HEK293T (cell line): ENCODE results near the gene PROS1.

Source experiments
- CTCF ChIA-PET: fragments of 350-600 bp; formaldehyde crosslinking; extraction: SDS; loops from one replicate; lab custom pipeline; 2021; ENCODE audit warnings: antibody characterized with exemption, inconsistent platforms; lab: Yijun Ruan, JAX
- POLR2A ChIA-PET: fragments of 350-600 bp; formaldehyde crosslinking; extraction: SDS; loops from one replicate; lab custom pipeline; 2020; ENCODE audit warnings: antibody characterized with exemption, inconsistent platforms; lab: Yijun Ruan, JAX
- DNase-seq: peaks from one replicate; pipeline ENCODE4 v3.0.0; 2012; ENCODE audit warnings: mixed read lengths; ENCODE audit errors: extremely low spot score
- ARNT ChIP-seq: fragments of 450-650 bp; IDR thresholded peaks from 2 replicates; pipeline ENCODE4 v1.6.1; 2017; ENCODE audit warnings: mild to moderate bottlenecking
- BHLHE40 ChIP-seq: fragments of 450-650 bp; IDR thresholded peaks from 2 replicates; pipeline ENCODE4 v1.6.1; 2016; ENCODE audit warnings: mild to moderate bottlenecking, moderate library complexity, borderline replicate concordance
- CTBP1 ChIP-seq: fragments of 450-650 bp; IDR thresholded peaks from 2 replicates; pipeline ENCODE4 v1.6.1; 2016; ENCODE audit warnings: borderline replicate concordance
- ELF4 ChIP-seq: fragments of 450-650 bp; IDR thresholded peaks from 2 replicates; pipeline ENCODE4 v1.6.1; 2017; ENCODE audit warnings: antibody characterized with exemption
- FOXA1 ChIP-seq: fragments of 450-650 bp; IDR thresholded peaks from 2 replicates; pipeline ENCODE4 v1.6.1; 2016; ENCODE audit warnings: mild to moderate bottlenecking
- FOXK2 ChIP-seq: fragments of 450-650 bp; IDR thresholded peaks from 2 replicates; pipeline ENCODE4 v1.6.1; 2016; ENCODE audit warnings: mild to moderate bottlenecking
- FOXM1 ChIP-seq: fragments of 450-650 bp; IDR thresholded peaks from 2 replicates; pipeline ENCODE4 v1.6.1; 2017; ENCODE audit warnings: mild to moderate bottlenecking, borderline replicate concordance
- HDGF ChIP-seq: fragments of 450-650 bp; IDR thresholded peaks from 2 replicates; pipeline ENCODE4 v1.6.1; 2017; ENCODE audit warnings: antibody characterized with exemption, borderline replicate concordance
- L3MBTL2 ChIP-seq: fragments of 450-650 bp; conservative IDR thresholded peaks from 2 replicates; pipeline ENCODE4 v1.6.1; 2016; ENCODE audit warnings: mild to moderate bottlenecking
- LEF1 ChIP-seq: fragments of 450-650 bp; IDR thresholded peaks from 2 replicates; pipeline ENCODE4 v1.6.1; 2017; ENCODE audit warnings: mild to moderate bottlenecking, borderline replicate concordance
- NFRKB ChIP-seq: fragments of 450-650 bp; IDR thresholded peaks from 2 replicates; pipeline ENCODE4 v1.6.1; 2016; ENCODE audit warnings: mild to moderate bottlenecking, moderate library complexity
- SP1 ChIP-seq: fragments of 450-650 bp; IDR thresholded peaks from 2 replicates; pipeline ENCODE4 v1.6.1; 2017
- SUZ12 ChIP-seq: fragments of 450-650 bp; IDR thresholded peaks from 2 replicates; pipeline ENCODE4 v1.6.1; 2016; ENCODE audit warnings: mild to moderate bottlenecking
- TARDBP ChIP-seq: fragments of 450-650 bp; IDR thresholded peaks from 2 replicates; pipeline ENCODE4 v1.6.1; 2016
- ZNF384 ChIP-seq: fragments of 450-650 bp; IDR thresholded peaks from 2 replicates; pipeline ENCODE4 v1.6.1; 2016
- TF ChIP-seq, protein P1 (sequence below): fragments of 450-650 bp; IDR thresholded peaks from 2 replicates; pipeline ENCODE4 v1.6.1; 2016

The PROS1 gene

GRCh38 chr3:94009608-94010007, 35.9 kb upstream of the PROS1 start:
- no peak for DNase-seq
- TF ChIP-seq FOXA1 (no peak), L3MBTL2 (no peak), LEF1 (no peak), FOXK2 (no peak), FOXM1 (no peak), ZNF384 (no peak), BHLHE40 (no peak), ELF4 (no peak), TARDBP (no peak), SP1 (no peak), SUZ12 (no peak), ARNT (no peak)
- TF ChIP-seq, protein P1, sequence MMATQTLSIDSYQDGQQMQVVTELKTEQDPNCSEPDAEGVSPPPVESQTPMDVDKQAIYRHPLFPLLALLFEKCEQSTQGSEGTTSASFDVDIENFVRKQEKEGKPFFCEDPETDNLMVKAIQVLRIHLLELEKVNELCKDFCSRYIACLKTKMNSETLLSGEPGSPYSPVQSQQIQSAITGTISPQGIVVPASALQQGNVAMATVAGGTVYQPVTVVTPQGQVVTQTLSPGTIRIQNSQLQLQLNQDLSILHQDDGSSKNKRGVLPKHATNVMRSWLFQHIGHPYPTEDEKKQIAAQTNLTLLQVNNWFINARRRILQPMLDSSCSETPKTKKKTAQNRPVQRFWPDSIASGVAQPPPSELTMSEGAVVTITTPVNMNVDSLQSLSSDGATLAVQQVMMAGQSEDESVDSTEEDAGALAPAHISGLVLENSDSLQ, result no peak
- ChIA-PET POLR2A (interaction anchor here (1.3 kb wide), 1 partner anchor 53 kb away, joined by 3 read pairs; the partner anchor contains the start of genes DHFR2 and NSUN3), CTCF (no interaction called here)

- ChIA-PET CTCF (no interaction called here), POLR2A (interaction anchor here (1.1 to 1.5 kb wide), 2 partner anchors 19 to 55 kb away, joined by 4 to 8 read pairs; partner anchors contain the start of genes DHFR2 and NSUN3)
- TF ChIP-seq FOXM1, result no peak
- no peak for TF ChIP-seq SUZ12
- no peak for TF ChIP-seq LEF1
- TF ChIP-seq BHLHE40, result no peak
- TF ChIP-seq ZNF384, result no peak
- TF ChIP-seq NFRKB, result no peak
- TF ChIP-seq, protein P1, result no peak
- TF ChIP-seq FOXK2, result no peak
- no peak for TF ChIP-seq ELF4
- no peak for TF ChIP-seq FOXA1
- no peak for TF ChIP-seq ARNT
- DNase-seq, result no peak
Observed at GRCh38 chr3:94008253-94008652, 34.6 kb upstream of the PROS1 start.

GRCh38 chr3:94004301-94004910, 30.7 kb upstream of the PROS1 start:
- DNase-seq, result peak; percentile 39
- POLR2A ChIA-PET, result interaction anchor here (1.5 kb wide), 1 partner anchor 59 kb away, joined by 4 read pairs; the partner anchor contains the start of genes DHFR2 and NSUN3
- CTCF ChIA-PET, result interaction anchor here (0.7 to 0.8 kb wide), 3 partner anchors 10 to 98 kb away, joined by 3 to 4 read pairs (median 3); no protein-coding TSS in a partner anchor
- TF ChIP-seq, protein P1, result no peak
- TF ChIP-seq CTBP1 (no peak), TARDBP (no peak), ZNF384 (no peak), NFRKB (no peak)

DNA sequence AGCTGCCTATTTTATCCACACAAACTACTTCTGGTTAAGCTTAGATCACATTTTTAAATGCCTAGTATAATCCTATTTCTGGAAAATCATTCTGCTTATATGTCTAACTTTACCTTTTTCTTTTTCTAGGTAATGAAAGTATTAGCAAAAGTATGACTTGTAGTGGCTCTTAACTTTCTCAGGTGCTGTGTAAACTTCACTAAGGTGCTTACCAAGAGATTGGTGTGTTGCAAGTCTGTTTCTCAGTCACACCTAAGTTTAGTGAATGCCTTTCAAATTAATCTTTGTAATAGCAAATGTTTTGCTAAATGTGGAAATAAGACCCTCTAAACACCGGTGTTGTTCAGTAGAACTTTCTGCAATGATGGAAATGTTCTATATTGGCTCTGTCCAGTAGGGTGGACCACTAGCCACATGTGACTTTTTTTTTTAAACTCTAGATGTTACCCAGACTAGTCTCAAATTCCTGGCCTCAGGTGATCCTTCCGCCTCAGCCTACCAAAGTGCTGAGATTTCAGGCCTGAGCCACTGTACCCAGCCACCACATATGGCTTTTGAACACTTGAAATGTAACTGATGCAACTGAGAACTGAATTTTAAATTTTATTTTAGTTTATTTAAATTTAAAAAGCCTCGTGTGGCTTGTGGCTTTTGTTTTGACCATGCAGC, 28.3 kb upstream of the PROS1 start:
- POLR2A ChIA-PET, result interaction anchor here (1.1 kb wide), 1 partner anchor 61 kb away, joined by 5 read pairs; the partner anchor contains the start of genes DHFR2 and NSUN3
- CTCF ChIA-PET, result no interaction called here
- TF ChIP-seq NFRKB (no peak), HDGF (no peak), FOXM1 (no peak), FOXA1 (no peak), FOXK2 (no peak), ARNT (no peak), SP1 (no peak), ZNF384 (no peak), SUZ12 (no peak), LEF1 (no peak), L3MBTL2 (no peak)
- no peak for DNase-seq

DNA sequence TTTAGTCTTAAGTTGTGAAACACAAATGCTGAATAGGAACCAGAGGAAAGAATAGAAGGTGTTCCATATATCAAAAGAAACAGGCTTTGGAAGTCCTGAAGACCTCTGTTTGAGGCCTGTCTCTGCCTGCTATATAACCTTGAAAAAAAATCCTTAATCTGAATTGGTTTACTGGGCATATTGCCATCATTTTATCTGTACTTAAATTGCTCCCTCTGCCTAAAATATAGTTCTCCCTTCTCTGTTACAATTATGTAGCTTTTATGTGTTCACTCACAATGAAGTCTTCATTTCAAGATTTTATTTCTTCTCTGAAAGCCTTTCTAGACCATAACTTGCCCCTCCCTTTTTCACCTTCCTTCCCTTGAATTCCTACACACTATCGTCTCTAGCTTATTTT, 27.5 kb upstream of the PROS1 start:
- ChIA-PET CTCF (interaction anchor here (0.7 kb wide), 1 partner anchor 68 kb away, joined by 3 read pairs; no protein-coding TSS in a partner anchor), POLR2A (no interaction called here)
- DNase-seq, result no peak
- no peak for TF ChIP-seq LEF1
- no peak for TF ChIP-seq FOXK2
- no peak for TF ChIP-seq BHLHE40
- no peak for TF ChIP-seq L3MBTL2
- TF ChIP-seq CTBP1, result no peak
- no peak for TF ChIP-seq SP1
- no peak for TF ChIP-seq FOXA1
- TF ChIP-seq ARNT, result no peak
- no peak for TF ChIP-seq ZNF384
- no peak for TF ChIP-seq SUZ12
- TF ChIP-seq FOXM1, result no peak
- no peak for TF ChIP-seq HDGF
- TF ChIP-seq NFRKB, result no peak
- no peak for TF ChIP-seq TARDBP
- TF ChIP-seq, protein P1, result no peak
- no peak for TF ChIP-seq ELF4
